HG03097 (cell line): ENCODE results near the gene TDRD6.
"Not testable (repeated sequence)": the region's sequence is repeated elsewhere in the genome, so short reads cannot be mapped to it uniquely, and the experiment has no call there.

Source experiments
- ATAC-seq: cut with Tn5 transposase; IDR thresholded peaks from one replicate; pipeline ENCODE4 v1.9.1; 2021; ENCODE audit not compliant: unreplicated experiment, low FRiP score

The TDRD6 gene

GRCh38 chr6:46687619-46688097 is at the start of gene TDRD6:
Gene TDRD6, plus strand, starts transcription at chr6:46687885. Its CDS starts 244 bp downstream, at chr6:46688129.
- ATAC-seq = no peak

- ATAC-seq = no peak
These were observed 49.8 kb upstream of the TDRD6 start for GRCh38 chr6:46637933-46638332.

- no peak for ATAC-seq
These were observed 49.0 kb upstream of the TDRD6 start for GRCh38 chr6:46638650-46639049.

- ATAC-seq = no peak
These were observed 44.5 kb upstream of the TDRD6 start for GRCh38 chr6:46642928-46643751.

GRCh38 chr6:46645265-46645664 is 42.4 kb upstream of the TDRD6 start:
- ATAC-seq = no peak

GRCh38 chr6:46648108-46648507 is 39.6 kb upstream of the TDRD6 start:
- not testable (repeated sequence) for ATAC-seq

- ATAC-seq = no peak
These were observed 38.7 kb upstream of the TDRD6 start for GRCh38 chr6:46648869-46649492.

- ATAC-seq = no peak
These were observed 36.7 kb upstream of the TDRD6 start for GRCh38 chr6:46651006-46651405.

- ATAC-seq = no peak
These were observed 35.9 kb upstream of the TDRD6 start for GRCh38 chr6:46651816-46652215.

GRCh38 chr6:46652232-46652602 is 35.5 kb upstream of the TDRD6 start:
- ATAC-seq = no peak

- peak; percentile 100 for ATAC-seq
These were observed 34.9 kb upstream of the TDRD6 start, which contains the start of the genes CYP39A1 and SLC25A27 for GRCh38 chr6:46652603-46653438. Gene CYP39A1, minus strand, starts transcription at chr6:46652818. Its CDS starts 236 bp downstream, at chr6:46652582. Gene SLC25A27, plus strand, starts transcription at chr6:46652975. Its CDS starts 218 bp downstream, at chr6:46653193.

- ATAC-seq = no peak
These were observed 34.1 kb upstream of the TDRD6 start for GRCh38 chr6:46653439-46654195.

- no peak for ATAC-seq
These were observed 31.9 kb upstream of the TDRD6 start for GRCh38 chr6:46655803-46656202.

GRCh38 chr6:46657642-46658041 is 30.0 kb upstream of the TDRD6 start:
- no peak for ATAC-seq

- ATAC-seq = no peak
These were observed 26.2 kb upstream of the TDRD6 start for GRCh38 chr6:46661483-46661882.

- ATAC-seq = no peak
These were observed 20.3 kb upstream of the TDRD6 start for GRCh38 chr6:46667377-46667776.

GRCh38 chr6:46674410-46674809 is 13.3 kb upstream of the TDRD6 start:
- ATAC-seq = no peak

GRCh38 chr6:46676604-46677313 is 10.9 kb upstream of the TDRD6 start:
- ATAC-seq = no peak

GRCh38 chr6:46677314-46677654 is 10.4 kb upstream of the TDRD6 start:
- ATAC-seq = no peak

GRCh38 chr6:46684771-46685170 is 2.9 kb upstream of the TDRD6 start:
- ATAC-seq = no peak
